ENCODE results near the gene PLSCR2. TPM values are rescaled to one million over a fixed set of nuclear protein-coding genes. Genes with fewer than 3 reads are reported as not detected.

PLSCR2 gene
- total and polyA plus RNA-seq, 8 donors = 0.38 to 1.2 (median 0.74) TPM

GRCh38 chr3:146496726-146497125 is 27.4 kb upstream of the PLSCR2 start:
- no peak for DNase-seq
- no peaks in the 10 kb centered on the region for H3K27me3 ChIP-seq
- no peak overlapping the region for H3K27ac ChIP-seq
- H3K9me3 ChIP-seq = peaks cover 0 to 8% of the 10 kb centered on the region in 2 donors
- ATAC-seq = no peak
- H3K4me3 ChIP-seq = no peak overlapping the region
- H3K4me1 ChIP-seq = no peaks in the 10 kb centered on the region
- no peaks in the 10 kb centered on the region for H3K36me3 ChIP-seq
- TF ChIP-seq, protein P1, sequence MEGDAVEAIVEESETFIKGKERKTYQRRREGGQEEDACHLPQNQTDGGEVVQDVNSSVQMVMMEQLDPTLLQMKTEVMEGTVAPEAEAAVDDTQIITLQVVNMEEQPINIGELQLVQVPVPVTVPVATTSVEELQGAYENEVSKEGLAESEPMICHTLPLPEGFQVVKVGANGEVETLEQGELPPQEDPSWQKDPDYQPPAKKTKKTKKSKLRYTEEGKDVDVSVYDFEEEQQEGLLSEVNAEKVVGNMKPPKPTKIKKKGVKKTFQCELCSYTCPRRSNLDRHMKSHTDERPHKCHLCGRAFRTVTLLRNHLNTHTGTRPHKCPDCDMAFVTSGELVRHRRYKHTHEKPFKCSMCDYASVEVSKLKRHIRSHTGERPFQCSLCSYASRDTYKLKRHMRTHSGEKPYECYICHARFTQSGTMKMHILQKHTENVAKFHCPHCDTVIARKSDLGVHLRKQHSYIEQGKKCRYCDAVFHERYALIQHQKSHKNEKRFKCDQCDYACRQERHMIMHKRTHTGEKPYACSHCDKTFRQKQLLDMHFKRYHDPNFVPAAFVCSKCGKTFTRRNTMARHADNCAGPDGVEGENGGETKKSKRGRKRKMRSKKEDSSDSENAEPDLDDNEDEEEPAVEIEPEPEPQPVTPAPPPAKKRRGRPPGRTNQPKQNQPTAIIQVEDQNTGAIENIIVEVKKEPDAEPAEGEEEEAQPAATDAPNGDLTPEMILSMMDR (IDR thresholded peaks at IDR 0.05) = no peak
- intact Hi-C loops (cut with DNase I) = no loop called here

GRCh38 chr3:146496251-146496650 is 26.9 kb upstream of the PLSCR2 start:
- Histone ChIP-seq H3K9me3 (peaks cover 0 to 8% of the 10 kb centered on the region in 2 donors), H3K27ac (no peak overlapping the region), H3K4me1 (no peaks in the 10 kb centered on the region), H3K4me3 (no peak overlapping the region), H3K27me3 (no peaks in the 10 kb centered on the region), H3K36me3 (no peaks in the 10 kb centered on the region)
- intact Hi-C loops (cut with DNase I) = no loop called here
- TF ChIP-seq, protein P1 (IDR thresholded peaks at IDR 0.05) = no peak
- ATAC-seq = no peak
- no peak for DNase-seq

GRCh38 chr3:146493761-146494160 is 24.4 kb upstream of the PLSCR2 start:
- TF ChIP-seq, protein P1 (IDR thresholded peaks at IDR 0.05) = no peak
- DNase-seq = no peak
- no peaks in the 10 kb centered on the region for H3K4me1 ChIP-seq
- no peak for ATAC-seq
- no peak overlapping the region for H3K4me3 ChIP-seq
- peaks cover 0 to 16% of the 10 kb centered on the region in 2 donors for H3K9me3 ChIP-seq
- no peak overlapping the region for H3K27ac ChIP-seq
- no peaks in the 10 kb centered on the region for H3K36me3 ChIP-seq
- intact Hi-C loops (cut with DNase I) = no loop called here
- no peaks in the 10 kb centered on the region for H3K27me3 ChIP-seq

DNA sequence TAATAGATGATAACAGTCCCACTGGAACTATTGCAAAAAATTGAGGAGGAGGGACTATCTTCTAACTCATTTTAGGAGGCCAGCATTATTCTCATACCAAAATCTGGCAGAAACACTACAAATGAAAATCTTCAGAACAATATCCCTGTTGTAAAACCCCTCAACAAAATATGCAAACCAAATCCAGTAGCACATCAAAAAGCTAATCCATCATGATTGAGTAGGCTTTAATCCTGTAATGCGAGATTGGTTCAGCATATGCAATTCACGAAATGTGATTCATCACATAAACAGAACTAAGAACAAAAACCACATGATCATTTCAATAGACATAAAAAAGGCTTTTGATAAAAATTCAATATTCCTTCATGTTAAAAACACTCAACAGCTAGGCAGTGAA is 23.9 kb upstream of the PLSCR2 start:
- no peak for DNase-seq

GRCh38 chr3:146491303-146491702 is 21.9 kb upstream of the PLSCR2 start:
- ATAC-seq = no peak
- intact Hi-C loops (cut with DNase I) = no loop called here
- no peak overlapping the region for H3K27ac ChIP-seq
- H3K4me1 ChIP-seq = no peaks in the 10 kb centered on the region
- no peaks in the 10 kb centered on the region for H3K27me3 ChIP-seq
- TF ChIP-seq, protein P1 (IDR thresholded peaks at IDR 0.05) = no peak
- H3K9me3 ChIP-seq = peaks cover 0 to 8% of the 10 kb centered on the region in 2 donors
- no peaks in the 10 kb centered on the region for H3K36me3 ChIP-seq
- DNase-seq = no peak
- no peak overlapping the region for H3K4me3 ChIP-seq

More for the DNA sequence above, 23.9 kb upstream of the PLSCR2 start:
- no peaks in the 10 kb centered on the region for H3K27me3 ChIP-seq
- no peak for ATAC-seq
- TF ChIP-seq, protein P1 (IDR thresholded peaks at IDR 0.05) = no peak
- peaks cover 0 to 16% of the 10 kb centered on the region in 2 donors for H3K9me3 ChIP-seq
- H3K27ac ChIP-seq = no peak overlapping the region
- no peaks in the 10 kb centered on the region for H3K4me1 ChIP-seq
- intact Hi-C loops (cut with DNase I) = no loop called here
- no peak overlapping the region for H3K4me3 ChIP-seq
- no peaks in the 10 kb centered on the region for H3K36me3 ChIP-seq

Measured in left lung (tissue), 10 donors.